ENCODE results near the gene SLC22A4.

The SLC22A4 gene

DNA sequence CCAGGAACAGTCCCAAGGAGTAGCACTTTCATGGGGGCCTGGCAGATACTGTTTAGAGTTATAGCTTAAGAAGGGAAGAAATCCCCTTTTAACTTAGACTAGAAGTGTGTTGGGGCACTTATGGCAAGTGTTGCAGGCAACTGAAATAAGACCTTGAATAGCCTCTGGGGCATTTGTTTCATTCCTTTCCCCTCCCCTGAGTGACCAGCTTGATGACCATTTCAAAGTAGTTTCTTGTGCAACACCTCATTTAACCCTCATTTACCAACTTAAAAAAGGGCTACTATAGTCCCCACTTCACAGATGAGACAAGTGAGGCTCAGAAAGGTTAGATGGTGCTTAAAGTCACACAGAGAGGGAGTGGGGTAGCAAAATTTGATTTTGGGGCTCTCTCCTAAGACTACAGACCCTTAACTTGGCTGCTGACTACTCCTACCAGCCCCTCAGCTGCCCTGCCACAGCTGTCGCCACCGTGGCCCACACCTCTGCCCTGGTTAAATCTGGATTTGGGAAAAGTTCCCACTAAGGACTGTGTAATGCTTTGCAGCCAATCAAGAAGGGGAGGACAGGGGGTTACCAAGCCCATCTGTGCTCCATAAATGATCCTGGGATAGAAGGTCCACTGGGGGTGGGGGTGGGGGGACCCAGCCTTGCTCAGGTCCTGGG is 31.2 kb upstream of the SLC22A4 start:
- no peak for DNase-seq (ENCODE audit: low spot score)

DNA sequence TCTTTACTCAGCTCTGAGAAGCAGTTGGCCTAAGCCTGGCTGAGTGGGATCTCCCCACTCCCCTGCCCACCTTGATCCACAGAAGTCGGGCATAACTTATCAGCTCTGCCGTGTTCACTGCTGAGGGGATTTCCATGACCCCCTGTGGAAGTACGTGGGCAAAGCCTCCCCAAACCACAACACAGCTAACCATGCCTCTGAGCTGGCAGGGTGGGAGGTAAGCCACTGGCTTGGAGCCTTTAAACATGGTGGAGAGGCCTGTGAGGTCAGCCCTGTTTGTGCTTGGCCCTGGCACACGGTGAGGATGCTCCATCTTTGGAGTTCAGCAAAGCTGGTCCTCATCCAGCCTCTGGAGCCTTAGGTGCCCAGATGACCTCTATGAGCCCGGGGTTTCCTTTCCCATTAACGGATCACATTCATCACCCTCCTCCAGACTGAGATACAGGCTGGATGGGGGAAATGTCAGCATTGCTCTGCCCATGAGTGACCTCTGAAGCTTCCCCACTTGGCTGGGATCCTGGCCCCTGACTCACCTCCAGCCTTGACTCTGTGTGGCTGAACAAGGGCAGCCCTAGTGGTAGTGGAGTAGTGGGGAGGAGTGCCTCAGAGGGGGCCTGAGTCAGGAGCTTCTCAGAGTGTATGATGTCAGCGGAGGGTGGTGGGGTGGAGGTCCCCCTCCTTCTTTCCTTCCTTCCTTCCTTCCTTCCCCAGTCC is 30.5 kb upstream of the SLC22A4 start:
- DNase-seq (ENCODE audit: low spot score): no peak

DNA sequence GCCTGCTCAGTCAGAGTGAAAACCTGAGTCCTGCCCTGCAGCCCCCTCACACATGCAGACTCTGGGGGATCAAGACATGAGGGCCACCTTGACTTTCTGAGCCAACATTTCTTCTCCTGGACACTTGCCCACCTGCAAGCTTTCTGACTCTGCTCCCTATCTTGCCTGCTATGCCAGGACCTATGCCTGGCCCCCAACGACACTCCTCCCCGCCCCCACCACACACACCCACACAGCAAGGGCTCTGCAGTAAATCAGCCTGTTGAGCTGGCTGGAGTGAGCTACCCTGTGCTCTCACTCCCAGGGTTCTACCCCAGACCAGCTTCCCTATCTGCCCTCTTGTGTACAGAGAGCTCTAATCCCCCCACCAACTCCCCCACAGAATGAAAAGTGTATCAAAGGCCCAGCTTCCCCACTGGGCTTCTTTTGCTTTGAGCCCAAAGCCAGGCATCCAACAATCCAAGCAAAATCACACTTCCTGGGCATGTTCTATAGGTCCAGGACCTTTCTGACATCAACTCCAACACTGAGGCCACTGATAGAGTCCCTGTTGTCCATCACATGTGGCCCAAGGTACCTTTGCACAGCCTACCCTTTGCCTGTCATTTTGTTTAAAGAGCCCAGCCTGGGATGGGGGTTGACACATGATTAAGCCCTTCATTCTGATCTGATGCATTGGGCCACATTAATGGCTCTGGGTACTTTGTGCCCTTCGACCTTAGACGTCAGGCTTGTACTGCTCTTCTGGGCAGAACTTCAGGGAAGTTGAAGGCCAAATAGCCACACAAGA is 29.5 kb upstream of the SLC22A4 start:
- DNase-seq (ENCODE audit: low spot score): no peak

DNA sequence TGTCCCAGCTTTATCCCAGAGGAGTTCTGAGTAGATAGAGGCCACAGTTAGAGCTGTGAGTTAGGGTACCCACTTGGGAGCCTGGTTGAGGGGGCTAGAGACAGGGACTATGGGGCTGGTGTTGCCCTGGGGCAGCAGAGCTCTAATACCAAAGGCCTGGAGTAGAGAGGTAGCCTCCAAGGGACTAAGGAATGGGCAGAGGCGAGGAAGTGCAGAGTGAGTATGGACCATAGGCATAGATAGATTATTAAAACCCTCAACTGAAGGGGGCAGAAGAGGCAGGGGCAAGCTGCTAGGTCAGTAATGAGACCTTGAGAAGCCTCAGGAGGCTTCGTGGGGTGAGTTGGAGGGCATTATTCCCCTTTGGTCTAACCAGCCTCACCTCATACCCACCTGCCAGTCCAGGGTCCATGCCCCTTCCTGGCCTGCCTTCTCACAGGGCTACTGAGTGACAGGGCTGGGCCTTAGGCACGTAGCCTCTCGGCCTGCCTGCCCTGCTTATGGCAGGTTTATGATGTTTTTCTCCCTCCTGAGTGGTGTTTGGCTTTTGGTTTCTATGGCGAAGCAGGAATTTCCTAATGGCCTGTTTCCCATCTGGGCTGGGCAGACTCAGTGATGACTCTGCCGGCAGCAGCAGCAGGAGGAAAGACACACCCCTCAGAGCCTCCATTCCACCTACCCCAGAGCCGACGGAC is 28.7 kb upstream of the SLC22A4 start:
- DNase-seq (ENCODE audit: low spot score): no peak

DNA sequence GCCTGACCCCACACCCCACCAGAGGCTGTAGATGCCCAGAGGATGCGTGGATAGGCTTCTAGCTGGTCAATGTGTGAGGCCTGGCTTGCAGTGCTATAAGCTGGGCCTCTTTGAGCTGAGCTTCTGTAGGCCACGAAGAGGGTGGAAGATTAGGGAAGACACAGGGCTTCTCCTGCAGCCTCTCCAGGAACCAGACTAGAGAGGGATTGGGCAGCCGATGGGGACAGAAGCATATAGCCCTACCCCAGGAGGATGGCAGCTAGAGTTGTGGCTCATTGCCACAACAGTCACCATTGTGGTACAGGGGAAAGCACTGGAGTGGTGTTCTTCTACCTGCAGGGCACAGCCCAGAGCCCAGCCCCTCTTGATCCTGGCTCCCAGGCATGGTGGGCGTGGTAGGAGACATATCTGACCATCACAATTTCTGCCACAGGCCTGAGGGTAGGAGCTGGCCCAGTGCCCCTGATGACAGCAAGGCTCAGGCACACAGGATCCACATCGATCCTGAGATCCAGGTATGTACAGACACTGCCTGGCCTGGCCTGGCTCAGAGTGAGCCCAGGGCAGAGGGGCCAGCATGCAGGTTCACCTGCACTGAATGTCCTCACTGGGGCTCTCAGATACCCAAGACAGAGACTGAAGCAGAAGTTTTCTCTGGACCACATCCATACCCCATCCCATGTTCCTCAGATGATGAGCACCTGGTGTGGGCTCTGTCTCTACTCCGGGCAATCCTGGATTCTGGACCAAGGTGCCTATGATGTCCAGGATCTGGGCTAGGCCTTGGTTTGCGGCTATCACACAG is 28.0 kb upstream of the SLC22A4 start:
- DNase-seq (ENCODE audit: low spot score): no peak

DNA sequence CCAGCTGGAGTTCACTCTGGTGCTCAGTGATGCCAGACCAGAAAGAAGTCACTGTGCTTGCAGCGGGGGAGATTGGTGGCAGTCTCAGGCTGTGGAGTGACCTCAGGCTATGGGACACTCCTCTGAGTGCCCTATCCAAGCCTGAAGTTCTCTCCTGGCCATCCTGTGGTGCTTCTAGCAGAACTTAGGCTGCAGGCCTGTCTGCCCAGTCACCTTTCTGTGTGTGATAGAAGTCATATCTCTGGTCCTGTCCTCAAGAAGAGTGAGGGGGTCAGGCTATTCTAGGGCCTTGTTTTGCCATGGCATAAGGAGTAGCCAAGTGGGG is 27.4 kb upstream of the SLC22A4 start:
- DNase-seq (ENCODE audit: low spot score): no peak

DNA sequence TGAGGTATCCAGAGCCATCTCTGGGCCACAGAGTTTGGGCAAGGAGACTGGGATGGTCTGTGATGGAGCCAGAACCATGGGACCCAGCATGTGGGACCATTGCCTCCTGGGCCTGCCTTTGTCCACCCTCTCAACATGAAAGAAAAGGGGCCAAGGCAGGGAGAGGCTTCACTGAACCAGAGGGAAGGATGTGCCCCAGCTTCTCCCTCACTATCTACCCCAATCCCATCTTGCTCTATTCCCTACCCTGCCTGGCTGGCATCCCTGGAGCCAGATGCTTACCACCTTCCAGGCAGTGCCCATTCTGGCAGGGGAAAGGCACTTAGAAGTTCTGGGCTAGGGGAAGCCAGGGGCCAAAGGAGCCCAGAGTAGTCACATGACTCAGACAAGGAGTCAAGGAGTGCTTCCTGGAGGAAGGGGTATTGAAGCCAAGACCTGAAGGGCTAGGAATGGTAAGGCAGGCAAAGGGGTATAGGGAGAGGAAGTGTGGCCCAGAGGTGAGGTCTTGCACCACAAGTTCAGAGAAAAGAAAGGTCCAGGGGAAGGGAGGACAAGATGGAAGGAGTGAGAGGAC is 26.9 kb upstream of the SLC22A4 start:
- no peak for DNase-seq (ENCODE audit: low spot score)

DNA sequence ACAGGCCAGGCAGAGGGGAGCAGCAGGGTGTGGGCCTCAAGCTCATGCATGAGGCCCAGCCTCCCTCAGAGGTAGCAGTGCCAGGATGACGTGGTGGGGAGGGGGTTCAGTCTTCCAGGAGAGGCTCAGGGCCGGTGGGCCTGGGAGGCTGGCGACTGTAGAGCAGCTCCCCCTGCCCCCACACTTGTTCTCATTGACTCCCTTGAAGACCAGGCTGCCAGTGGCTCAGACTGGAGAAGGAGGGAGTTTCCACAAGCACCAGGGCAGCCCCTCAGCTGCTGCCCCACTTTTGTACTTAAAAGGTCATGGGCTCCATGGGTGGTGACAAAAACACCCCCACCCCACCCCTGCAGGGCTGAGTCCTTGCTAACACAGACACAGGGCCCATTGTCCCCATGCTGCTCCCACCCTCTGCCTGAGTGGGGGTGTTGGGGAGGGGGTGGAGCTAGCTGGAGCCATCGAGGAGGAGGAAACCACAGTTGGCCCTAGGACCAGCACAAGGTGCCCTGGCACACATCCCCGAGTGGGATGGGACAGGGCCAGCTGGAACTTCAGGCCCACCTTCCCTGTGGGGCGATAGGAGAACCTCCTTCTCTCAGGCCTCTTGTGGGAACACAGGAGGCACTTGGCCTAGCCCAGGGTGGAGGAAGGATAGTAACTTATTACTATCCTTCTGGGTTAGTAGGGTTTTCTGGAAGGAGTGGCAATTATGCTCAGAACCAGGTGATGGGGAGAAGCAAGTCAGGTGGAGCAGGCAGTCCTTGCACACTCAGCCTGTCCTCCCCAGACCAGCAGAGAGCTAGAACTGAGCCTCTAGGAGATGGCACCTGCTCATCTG is 26.0 kb upstream of the SLC22A4 start:
- DNase-seq (ENCODE audit: low spot score): no peak

DNA sequence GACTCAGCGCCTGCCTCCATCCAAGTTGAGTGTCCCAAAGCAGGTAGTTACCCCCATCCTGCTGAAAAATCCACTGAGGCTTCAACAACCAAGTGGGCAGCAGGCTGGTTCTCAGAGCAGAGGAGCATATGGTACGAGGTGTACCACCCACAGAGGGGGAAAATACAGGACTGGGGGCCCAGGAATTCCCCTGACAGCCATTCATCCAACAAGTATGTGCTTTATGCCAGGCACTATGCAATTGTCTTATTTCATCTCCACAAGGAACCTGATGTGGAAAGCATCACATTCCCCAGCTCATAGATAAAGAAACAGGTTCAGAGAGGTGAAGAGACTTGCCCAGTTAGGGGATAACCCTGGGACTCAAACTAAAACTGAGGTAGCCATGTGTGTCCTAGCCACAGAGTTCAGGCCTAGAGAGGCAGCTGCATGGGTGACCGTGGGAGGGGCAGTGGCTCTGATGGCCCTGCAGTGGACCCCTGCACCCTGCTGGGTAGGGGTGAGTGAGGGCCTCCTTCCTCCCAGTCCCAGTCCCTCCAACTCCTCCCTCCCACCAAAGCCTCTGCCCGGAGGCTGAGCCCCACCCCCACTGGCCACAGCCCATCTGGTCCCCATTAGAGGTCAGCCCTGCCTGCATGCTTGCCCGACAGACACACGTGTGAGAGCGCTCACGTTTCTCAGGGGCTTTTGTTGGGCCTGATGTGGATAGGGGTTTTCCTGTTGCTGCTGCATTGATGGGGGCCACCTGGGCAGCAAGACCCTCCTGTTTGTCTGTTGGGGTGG is 25.2 kb upstream of the SLC22A4 start:
- DNase-seq (ENCODE audit: low spot score): peak; percentile 53

DNA sequence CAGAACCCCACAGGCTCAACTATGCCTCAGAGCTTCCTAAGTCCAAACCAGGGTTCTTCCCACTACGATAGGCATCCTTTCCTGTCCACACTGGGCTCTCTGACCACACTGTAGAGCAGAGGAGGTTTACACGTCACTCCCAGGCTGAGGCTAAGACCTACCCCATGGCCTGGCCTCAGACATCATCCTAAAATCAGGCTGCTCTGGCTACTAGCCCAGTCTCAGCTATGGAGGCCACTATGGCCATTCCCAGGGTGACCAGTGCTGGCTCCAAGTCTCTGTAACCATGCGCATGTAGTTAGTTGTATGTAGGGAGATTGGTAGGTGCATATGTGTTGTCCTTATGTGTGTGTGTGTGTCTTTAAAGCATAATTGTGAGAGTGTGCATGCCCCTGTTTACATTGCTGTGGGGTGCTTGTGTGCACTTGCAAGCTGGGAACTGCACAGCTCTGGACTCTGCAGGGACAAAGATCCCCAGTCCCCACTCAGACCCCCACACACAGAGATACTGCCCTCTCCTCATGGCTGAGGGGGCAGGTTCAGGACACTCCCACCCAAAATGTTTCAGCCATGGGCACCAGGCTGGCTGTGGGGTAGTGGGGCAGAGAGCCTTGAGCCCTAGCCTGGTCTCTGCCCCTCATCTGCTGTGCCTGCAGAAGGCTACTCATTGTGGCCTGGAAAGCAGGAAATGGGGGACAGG is 24.4 kb upstream of the SLC22A4 start:
- DNase-seq (ENCODE audit: low spot score): no peak

DNA sequence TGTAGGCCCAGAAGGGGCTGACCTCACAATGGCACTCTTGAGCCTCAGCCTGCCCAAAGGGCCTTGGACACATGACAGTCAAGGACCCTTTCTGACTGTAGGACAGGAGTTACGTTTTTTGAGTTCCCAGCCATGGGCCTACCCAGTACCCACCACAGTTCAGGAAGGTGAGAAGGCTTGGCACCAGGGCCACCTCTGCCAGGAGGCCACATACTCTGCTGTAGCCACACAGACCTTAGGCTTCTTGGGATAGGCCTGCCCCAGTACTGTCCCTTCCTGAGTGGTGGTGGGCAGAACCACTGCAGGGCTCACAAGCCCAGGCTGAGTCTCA is 23.9 kb upstream of the SLC22A4 start:
- DNase-seq (ENCODE audit: low spot score): no peak

DNA sequence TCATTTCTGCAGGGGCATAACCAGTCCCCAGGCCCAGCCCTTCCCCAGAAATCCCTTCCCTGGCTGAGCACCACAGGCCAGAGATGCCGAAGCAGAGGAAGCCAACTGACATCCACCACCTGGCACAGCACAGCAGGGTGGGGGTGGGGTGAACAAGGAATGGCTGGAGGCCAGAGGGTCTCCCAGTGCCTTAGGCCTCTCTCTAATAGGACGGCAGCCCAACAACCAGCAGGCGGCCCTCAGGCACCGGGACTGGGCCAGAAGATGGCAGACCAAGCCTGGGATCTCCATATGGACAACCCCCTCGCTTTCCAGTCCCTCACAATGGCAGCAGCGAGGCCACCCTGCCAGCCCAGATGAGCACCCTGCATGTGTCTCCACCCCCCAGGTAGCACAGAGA is 23.5 kb upstream of the SLC22A4 start:
- no peak for DNase-seq (ENCODE audit: low spot score)

DNA sequence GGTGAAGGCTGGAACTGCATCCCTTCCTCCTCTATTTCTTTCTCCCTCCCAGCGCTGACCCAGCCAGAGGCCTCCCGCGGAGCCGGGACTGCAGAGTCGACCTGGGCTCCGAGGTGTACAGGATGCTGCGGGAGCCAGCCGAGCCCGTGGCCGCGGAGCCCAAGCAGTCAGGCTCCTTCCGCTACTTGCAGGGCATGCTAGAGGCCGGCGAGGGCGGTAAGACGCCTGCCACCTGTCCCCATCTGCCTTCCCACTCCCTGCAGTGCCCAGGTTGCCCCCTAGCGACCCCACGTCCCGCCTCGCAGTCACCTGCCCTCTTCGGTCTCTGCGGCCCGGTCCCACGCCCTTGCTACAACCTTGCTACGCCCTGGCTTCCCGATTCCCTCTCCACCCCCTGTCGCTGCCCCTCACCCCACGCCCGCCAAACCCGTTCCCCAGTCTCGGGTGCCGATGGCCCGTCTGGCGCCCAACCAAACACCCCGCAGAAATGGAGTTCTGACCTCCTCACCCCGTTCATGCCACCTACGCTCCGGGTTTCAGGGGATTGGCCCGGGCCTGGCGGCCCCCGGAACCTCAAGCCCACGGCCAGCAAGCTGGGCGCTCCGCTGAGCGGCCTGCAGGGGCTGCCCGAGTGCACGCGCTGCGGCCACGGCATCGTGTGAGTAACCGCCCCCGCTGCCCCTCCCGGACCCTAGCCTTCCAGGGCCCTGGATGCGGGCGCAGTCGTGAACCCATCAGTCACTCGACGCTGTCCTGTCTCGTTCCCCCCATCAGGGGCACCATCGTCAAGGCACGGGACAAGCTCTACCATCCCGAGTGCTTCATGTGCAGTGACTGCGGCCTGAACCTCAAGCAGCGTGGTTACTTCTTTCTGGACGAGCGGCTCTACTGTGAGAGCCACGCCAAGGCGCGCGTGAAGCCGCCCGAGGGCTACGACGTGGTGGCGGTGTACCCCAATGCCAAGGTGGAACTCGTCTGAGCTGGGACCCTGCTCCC is 22.6 kb upstream of the SLC22A4 start:
- DNase-seq (ENCODE audit: low spot score): no peak

DNA sequence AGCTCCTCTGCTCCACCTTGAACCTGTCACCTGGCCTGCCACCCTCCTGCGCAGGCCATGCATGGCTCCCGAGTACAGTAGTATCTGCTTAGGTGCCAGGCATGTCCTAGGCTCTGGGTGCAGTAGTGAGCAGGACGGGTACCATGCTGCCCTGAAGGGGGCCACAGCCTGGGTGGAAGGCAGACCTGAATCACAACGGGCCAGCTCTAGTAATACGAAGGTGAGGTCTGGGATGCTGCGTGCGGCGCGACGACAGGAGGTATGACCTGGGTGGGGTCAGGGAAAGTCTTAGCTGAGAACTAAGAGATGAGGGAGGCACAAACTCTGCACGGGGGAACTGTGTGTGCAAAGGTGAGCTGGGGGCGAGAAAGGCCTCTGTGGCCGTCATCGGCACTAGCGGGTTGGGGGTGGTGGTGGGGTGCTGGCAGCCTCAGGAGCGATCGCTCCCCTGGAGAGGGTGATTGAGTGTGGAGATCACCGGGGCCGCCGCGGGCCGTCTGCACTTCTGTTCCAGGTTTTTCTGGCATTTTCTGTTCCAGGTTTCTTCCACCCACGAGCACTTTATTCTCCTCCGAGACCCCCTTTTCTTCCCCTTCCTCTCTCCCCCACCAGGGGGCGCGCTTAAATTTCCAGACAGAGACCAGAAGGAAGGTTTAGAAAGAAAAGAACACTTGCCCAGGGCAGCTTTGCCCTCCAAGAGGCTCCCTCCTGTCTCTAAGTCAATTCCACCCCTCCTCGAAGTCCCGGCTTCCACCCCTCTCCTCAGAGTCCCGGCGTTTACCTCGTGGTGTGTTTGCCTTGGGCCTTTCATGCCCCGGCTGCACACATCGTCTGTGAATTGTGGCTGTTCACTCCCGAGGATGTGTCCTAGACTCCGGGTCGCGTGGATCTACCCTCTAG is 21.6 kb upstream of the SLC22A4 start:
- DNase-seq (ENCODE audit: low spot score): peak; percentile 67

DNA sequence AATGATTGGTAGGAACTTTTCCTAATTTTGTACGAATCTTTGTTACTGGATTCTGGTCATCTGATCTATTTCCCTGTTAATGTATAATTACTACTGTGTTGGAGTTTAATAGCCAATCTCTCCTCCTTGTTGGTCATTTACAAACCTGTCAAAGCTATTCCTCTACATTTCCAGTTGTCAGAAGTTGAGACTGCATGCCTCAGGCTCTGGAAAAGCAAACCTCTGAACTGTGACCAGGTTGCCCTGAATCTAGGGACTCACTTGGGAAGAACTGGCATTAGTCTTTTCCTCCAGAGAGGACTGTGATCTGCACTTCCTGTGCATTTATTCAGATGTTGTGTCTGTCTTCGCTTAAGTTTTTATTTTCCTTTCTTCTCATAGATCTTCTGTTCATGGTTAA is 20.6 kb upstream of the SLC22A4 start:
- no peak for DNase-seq (ENCODE audit: low spot score)

DNA sequence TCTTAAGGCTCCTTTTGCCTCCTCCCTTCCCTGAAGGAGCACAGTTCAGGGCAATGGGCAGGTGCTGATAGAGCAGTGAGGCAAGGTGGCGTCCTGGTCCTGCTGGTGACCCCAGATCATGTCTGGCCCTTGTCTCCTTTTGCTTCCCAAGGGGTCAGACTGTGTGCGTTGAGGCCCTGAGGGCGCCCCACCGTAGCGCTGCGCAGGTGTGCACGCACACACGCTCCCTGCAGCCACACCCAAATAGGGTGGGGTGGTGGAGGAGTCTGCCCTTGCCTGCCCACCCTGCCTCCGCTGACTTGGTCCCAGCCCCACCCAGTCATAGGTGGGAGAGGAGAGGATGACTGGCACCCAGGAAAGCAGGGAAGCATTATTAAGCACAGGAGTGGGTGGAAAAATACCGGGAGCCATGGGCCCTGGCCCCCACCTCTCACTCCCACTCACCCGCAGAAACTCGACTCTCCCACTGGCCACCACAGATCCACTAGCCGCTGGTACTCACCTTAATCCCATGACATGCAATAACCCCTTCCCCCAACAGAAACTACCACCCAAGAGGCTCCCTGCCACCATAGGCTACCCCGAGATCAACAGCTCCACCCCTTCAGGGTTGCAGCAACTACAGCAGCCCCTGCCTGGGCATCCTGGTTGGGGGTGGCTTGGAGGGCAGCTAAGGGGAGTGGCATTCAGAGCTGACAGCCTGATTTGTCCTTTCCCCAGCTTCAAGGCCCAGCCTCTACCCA is 20.0 kb upstream of the SLC22A4 start:
- no peak for DNase-seq (ENCODE audit: low spot score)
